Astrocyte (in vitro differentiated cells and primary cell): ENCODE results near the gene DAGLA. TPM values are rescaled to one million over a fixed set of nuclear protein-coding genes. Genes with fewer than 3 reads are reported as not detected.

Experiments
- DNase-seq: peaks from one replicate; pipeline ENCODE4 v3.0.0-alpha.2; 2010; ENCODE audit warnings: low read depth
- FAIRE-seq: peaks from 2 replicates; lab custom pipeline; 2011; peaks lifted over from hg19 to GRCh38; lab: Jason Lieb, UNC
- H2AFZ ChIP-seq: 2 replicates; pipeline ENCODE4 v1.6.0; 2012; ENCODE audit warnings: low read depth, low read length, inconsistent platforms
- H3K27ac ChIP-seq: 2 replicates; pipeline ENCODE4 v1.5.1; 2011; ENCODE audit warnings: low read depth, low read length, inconsistent platforms
- H3K27me3 ChIP-seq: 2 replicates; pipeline ENCODE4 v1.6.0; 2011; ENCODE audit warnings: low read length, inconsistent platforms; ENCODE audit not compliant: insufficient read depth
- H3K36me3 ChIP-seq: 2 replicates; pipeline ENCODE4 v1.5.1; 2011; ENCODE audit warnings: low read length, inconsistent platforms; ENCODE audit not compliant: insufficient read depth
- H3K4me1 ChIP-seq: 2 replicates; pipeline ENCODE4 v1.5.1; 2011; ENCODE audit warnings: low read length, inconsistent platforms; ENCODE audit not compliant: insufficient read depth
- H3K4me2 ChIP-seq: 2 replicates; pipeline ENCODE4 v1.6.0; 2012; ENCODE audit warnings: low read length, inconsistent platforms
- H3K4me3 ChIP-seq: 2 replicates; pipeline ENCODE4 v1.5.1; 2011; ENCODE audit warnings: low read depth, mild to moderate bottlenecking, low read length, inconsistent platforms; ENCODE audit not compliant: insufficient read depth
- H3K79me2 ChIP-seq: 2 replicates; pipeline ENCODE4 v1.6.0; 2012; ENCODE audit warnings: mild to moderate bottlenecking, low read length, inconsistent platforms; ENCODE audit not compliant: insufficient read depth
- H3K9ac ChIP-seq: 2 replicates; pipeline ENCODE4 v1.6.0; 2012; ENCODE audit warnings: mild to moderate bottlenecking, low read length, inconsistent platforms
- H3K9me3 ChIP-seq: 2 replicates; pipeline ENCODE4 v1.5.1; 2012; ENCODE audit warnings: low read depth, mild to moderate bottlenecking, low read length, inconsistent platforms; ENCODE audit not compliant: insufficient read depth
- H4K20me1 ChIP-seq: 2 replicates; pipeline ENCODE4 v1.6.0; 2012; ENCODE audit warnings: low read length, inconsistent platforms; ENCODE audit not compliant: insufficient read depth
- H3K27ac Mint-ChIP-seq: one replicate; pipeline ENCODE4 v1.8.0; 2021; ENCODE audit warnings: mild to moderate bottlenecking, mixed read lengths; ENCODE audit not compliant: unreplicated experiment
- H3K27me3 Mint-ChIP-seq: one replicate; pipeline ENCODE4 v1.8.0; 2021; ENCODE audit warnings: low read depth, mixed read lengths; ENCODE audit not compliant: unreplicated experiment
- H3K36me3 Mint-ChIP-seq: one replicate; pipeline ENCODE4 v1.8.0; 2021; ENCODE audit warnings: low read depth, mixed read lengths; ENCODE audit not compliant: unreplicated experiment
- H3K4me1 Mint-ChIP-seq: one replicate; pipeline ENCODE4 v1.8.0; 2021; ENCODE audit warnings: low read depth, mixed read lengths; ENCODE audit not compliant: unreplicated experiment
- H3K4me3 Mint-ChIP-seq: one replicate; pipeline ENCODE4 v1.8.0; 2021; ENCODE audit warnings: mild to moderate bottlenecking, moderate library complexity, mixed read lengths; ENCODE audit not compliant: unreplicated experiment
- H3K9me3 Mint-ChIP-seq: one replicate; pipeline ENCODE4 v1.8.0; 2021; ENCODE audit warnings: mild to moderate bottlenecking, mixed read lengths; ENCODE audit not compliant: unreplicated experiment
- CTCF ChIP-seq: IDR thresholded peaks from 2 replicates; pipeline ENCODE4 v1.5.1; 2011; ENCODE audit warnings: low read depth, mild to moderate bottlenecking, inconsistent platforms, low read length, moderate library complexity; ENCODE audit not compliant: insufficient read depth
- EZH2 ChIP-seq: IDR thresholded peaks from 2 replicates; pipeline ENCODE4 v1.6.1; 2012; ENCODE audit warnings: mild to moderate bottlenecking, low read length, inconsistent platforms; ENCODE audit not compliant: insufficient read depth
- total RNA-seq: library from RNA; stranded (reverse); gene quantifications from 2 replicates; pipeline ENCODE4 v1.2.1, GENCODE V29; 2021

Gene DAGLA
- total RNA-seq, 1 donor from 2014 or later: 5.5 TPM

DNA sequence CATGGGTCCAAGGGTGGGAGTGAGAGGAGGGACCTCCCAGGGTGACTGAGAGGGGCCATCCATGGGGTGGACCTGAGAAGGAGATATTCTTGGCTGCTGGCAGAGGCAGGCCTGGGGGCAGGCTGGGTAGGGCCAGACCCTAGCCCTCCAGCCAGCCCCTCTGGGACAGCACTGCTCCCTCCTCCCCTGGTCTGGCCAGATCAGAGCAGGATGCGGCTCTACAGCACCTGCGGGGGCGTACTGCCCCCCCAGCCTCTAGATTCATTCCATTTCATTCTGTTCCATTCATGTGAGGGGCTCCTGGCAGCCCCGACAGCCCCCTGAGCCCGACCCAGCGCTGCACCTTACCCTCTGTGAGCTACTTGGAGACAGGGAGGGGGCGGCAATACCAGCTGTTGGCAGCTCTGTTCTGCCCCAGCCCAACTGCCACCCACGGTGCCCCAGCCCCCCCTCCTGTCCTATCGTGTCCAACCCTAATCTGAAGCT, 37.9 kb downstream of the DAGLA start:
- H3K4me3 ChIP-seq: peak overlapping the region; percentile 59

DNA sequence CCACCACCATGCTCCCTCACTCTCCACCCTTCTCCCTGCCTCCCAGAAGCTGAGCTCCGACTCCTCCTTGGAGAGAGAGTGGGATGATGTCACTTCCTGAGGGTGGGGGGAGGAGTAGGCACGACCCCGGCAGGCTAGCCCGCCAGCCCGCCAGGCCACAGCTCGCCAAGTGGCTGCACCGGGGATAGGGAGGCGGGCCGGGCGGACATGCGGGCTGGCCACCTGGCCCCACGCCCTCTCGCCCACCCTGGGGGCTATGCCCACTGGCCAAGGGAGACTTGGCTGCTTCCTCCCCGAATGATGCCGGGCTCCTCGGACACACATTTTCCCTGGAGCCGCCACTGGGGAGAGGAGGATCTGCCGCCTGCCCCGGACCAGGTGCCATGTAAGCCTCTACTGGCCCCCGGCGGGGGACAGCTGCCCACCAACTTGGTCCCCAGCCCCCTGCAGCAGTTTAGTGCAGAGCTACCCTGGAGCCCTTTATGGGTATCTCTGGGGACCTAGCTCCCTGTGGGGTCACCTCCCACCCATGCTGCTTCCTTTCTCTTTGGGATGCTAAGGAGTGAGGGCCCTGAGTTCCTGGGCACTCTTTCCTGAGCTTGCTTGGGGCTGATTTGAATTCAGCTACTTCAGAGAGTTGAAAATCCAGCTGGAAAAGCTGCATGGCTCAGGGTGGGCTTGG, 38.6 kb downstream of the DAGLA start:
- Histone ChIP-seq H3K36me3 (peaks cover 3% of the 10 kb centered on the region), H3K9ac (peak overlapping the region; percentile 79), H3K4me2 (peak overlapping the region; percentile 91), H3K4me3 (peak overlapping the region; percentile 59), H3K27ac (peak overlapping the region; percentile 66), H3K79me2 (peaks cover 19% of the 10 kb centered on the region), H3K4me1 (peaks cover 25% of the 10 kb centered on the region), H4K20me1 (no peaks in the 10 kb centered on the region), H3K9me3 (no peaks in the 10 kb centered on the region), H3K27me3 (no peaks in the 10 kb centered on the region), H2AFZ (peak overlapping the region; percentile 81)
- Mint-ChIP-seq H3K36me3 (peaks cover 4% of the 10 kb centered on the region), H3K4me1 (peaks cover 20% of the 10 kb centered on the region), H3K27ac (no peak overlapping the region), H3K4me3 (no peak overlapping the region), H3K27me3 (peaks cover 19% of the 10 kb centered on the region), H3K9me3 (no peaks in the 10 kb centered on the region)
- peak; percentile 69 for DNase-seq
- TF ChIP-seq EZH2 (no peak), CTCF (no peak)
- FAIRE-seq: no peak

More for the DNA sequence above, 37.9 kb downstream of the DAGLA start:
- Histone ChIP-seq H3K79me2 (peaks cover 19% of the 10 kb centered on the region), H3K9ac (peak overlapping the region; percentile 79), H3K4me2 (peak overlapping the region; percentile 91), H4K20me1 (peaks cover 4% of the 10 kb centered on the region), H3K4me1 (peaks cover 25% of the 10 kb centered on the region), H3K27me3 (no peaks in the 10 kb centered on the region), H3K36me3 (no peaks in the 10 kb centered on the region), H3K9me3 (no peaks in the 10 kb centered on the region), H3K27ac (peak overlapping the region; percentile 66), H2AFZ (peak overlapping the region; percentile 81)
- no peaks in the 10 kb centered on the region for H3K9me3 Mint-ChIP-seq
- H3K4me3 Mint-ChIP-seq: peak overlapping the region; percentile 50
- no peak for TF ChIP-seq CTCF
- TF ChIP-seq EZH2: no peak
- no peak overlapping the region for H3K27ac Mint-ChIP-seq
- peaks cover 20% of the 10 kb centered on the region for H3K27me3 Mint-ChIP-seq
- peaks cover 4% of the 10 kb centered on the region for H3K36me3 Mint-ChIP-seq
- peaks cover 20% of the 10 kb centered on the region for H3K4me1 Mint-ChIP-seq
- no peak for DNase-seq
- no peak for FAIRE-seq

- H3K36me3 ChIP-seq: peaks cover 4% of the 10 kb centered on the region
- Mint-ChIP-seq H3K36me3 (peaks cover 6% of the 10 kb centered on the region), H3K27me3 (peaks cover 9% of the 10 kb centered on the region), H3K4me1 (peaks cover 20% of the 10 kb centered on the region), H3K27ac (no peak overlapping the region), H3K4me3 (no peak overlapping the region), H3K9me3 (no peaks in the 10 kb centered on the region)
- H3K9ac ChIP-seq: no peak overlapping the region
- no peak overlapping the region for H3K27ac ChIP-seq
- H4K20me1 ChIP-seq: no peaks in the 10 kb centered on the region
- H3K27me3 ChIP-seq: no peaks in the 10 kb centered on the region
- H3K79me2 ChIP-seq: peaks cover 19% of the 10 kb centered on the region
- no peak overlapping the region for H3K4me3 ChIP-seq
- no peak for FAIRE-seq
- DNase-seq: no peak
- no peak for TF ChIP-seq EZH2
- no peak for TF ChIP-seq CTCF
- no peak overlapping the region for H3K4me2 ChIP-seq
- no peak overlapping the region for H2AFZ ChIP-seq
- H3K9me3 ChIP-seq: no peaks in the 10 kb centered on the region
- peaks cover 26% of the 10 kb centered on the region for H3K4me1 ChIP-seq
These were observed 39.8 kb downstream of the DAGLA start for GRCh38 chr11:61719978-61720377.
